ENCODE measurements around the gene PSMB7. TPM values are rescaled to one million over a fixed set of nuclear protein-coding genes. Genes with fewer than 3 reads are reported as not detected.

The PSMB7 gene
- total RNA-seq, 5 donors from 2014 or later (not counting 1 experiment from before 2014, with no cell fraction given): 62.6 to 75.8 (median 68.6) TPM

DNA sequence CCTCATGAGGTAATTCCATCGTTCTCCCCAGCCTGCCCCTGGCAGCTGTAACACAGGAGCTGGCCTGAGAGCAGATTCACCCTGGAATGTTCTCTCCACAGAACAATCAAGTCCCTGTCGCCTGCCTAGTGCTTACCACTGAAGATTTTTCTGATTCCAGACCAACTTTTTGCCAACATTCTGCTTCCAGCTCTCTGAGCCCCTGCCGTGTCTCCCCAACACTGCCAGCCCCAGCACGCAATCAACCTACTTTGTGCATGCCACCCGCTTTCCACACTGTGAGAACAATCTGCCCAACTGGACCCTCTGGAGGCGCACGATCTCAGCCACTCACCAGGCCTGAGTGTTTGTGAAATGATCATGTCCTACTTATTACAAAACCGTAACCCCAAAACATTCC, 62.6 kb downstream of the PSMB7 start:
- Mint-ChIP-seq H3K27me3 (no peaks in the 10 kb centered on the region), H3K36me3 (peaks cover 44% of the 10 kb centered on the region), H3K4me1 (peaks cover 8 to 11% (median 9%) of the 10 kb centered on the region in 3 donors), H3K27ac (no peak overlapping the region), H3K9me3 (no peaks in the 10 kb centered on the region), H3K4me3 (no peak overlapping the region)
- H3K9me3 ChIP-seq: no peaks in the 10 kb centered on the region
- peaks cover 6 to 81% of the 10 kb centered on the region in 2 donors for H3K36me3 ChIP-seq (ENCODE audit: control insufficient read depth in 2 of 2, extremely low read depth in 1 of 2, insufficient read depth in 1 of 2, low read length in 1 of 2)
- H3K27ac ChIP-seq (ENCODE audit: low read length): no peak overlapping the region
- no peak overlapping the region for H3K4me3 ChIP-seq (ENCODE audit: control insufficient read depth in 1 of 2, extremely low read depth in 1 of 2, low read length in 1 of 2)
- H3K27me3 ChIP-seq (replicated peaks in 1 of 2; ENCODE audit: control insufficient read depth in 2 of 2, extremely low read depth in 1 of 2, insufficient read depth in 2 of 2, low read length in 1 of 2): no peaks in the 10 kb centered on the region
- peaks cover 0 to 5% of the 10 kb centered on the region in 2 experiments for H3K4me1 ChIP-seq (ENCODE audit: control insufficient read depth in 1 of 2, extremely low read depth in 1 of 2, insufficient read depth in 2 of 2, low read length in 2 of 2)
- ATAC-seq (replicated peaks in 1 of 4): no peak
- ChIA-PET POLR2A (no interaction called here), CTCF (no interaction called here)
- 98% methylated on average over 6 of the region's 8 CpGs for WGBS (ENCODE audit: insufficient coverage)
- DNase-seq: no peak

- Mint-ChIP-seq H3K4me1 (peaks cover under 1 to 4% (median 2%) of the 10 kb centered on the region in 3 donors), H3K4me3 (no peak overlapping the region), H3K36me3 (peaks cover 37% of the 10 kb centered on the region), H3K27ac (no peak overlapping the region), H3K9me3 (no peaks in the 10 kb centered on the region), H3K27me3 (no peaks in the 10 kb centered on the region)
- CTCF ChIA-PET: no interaction called here
- Histone ChIP-seq H3K27ac (ENCODE audit: low read length) (no peak overlapping the region), H3K27me3 (replicated peaks in 1 of 2; ENCODE audit: control insufficient read depth in 2 of 2, extremely low read depth in 1 of 2, insufficient read depth in 2 of 2, low read length in 1 of 2) (no peaks in the 10 kb centered on the region), H3K4me3 (ENCODE audit: control insufficient read depth in 1 of 2, extremely low read depth in 1 of 2, low read length in 1 of 2) (no peak overlapping the region), H3K36me3 (ENCODE audit: control insufficient read depth in 2 of 2, extremely low read depth in 1 of 2, insufficient read depth in 1 of 2, low read length in 1 of 2) (peaks cover 6 to 83% of the 10 kb centered on the region in 2 donors), H3K9me3 (no peaks in the 10 kb centered on the region), H3K4me1 (ENCODE audit: control insufficient read depth in 1 of 2, extremely low read depth in 1 of 2, insufficient read depth in 2 of 2, low read length in 2 of 2) (no peaks in the 10 kb centered on the region)
- no peak for ATAC-seq (replicated peaks in 1 of 4)
- POLR2A ChIA-PET: no interaction called here
- no peak for DNase-seq
- 98% methylated on average over 4 of the region's 15 CpGs for WGBS (ENCODE audit: insufficient coverage)
Observed at GRCh38 chr9:124351672-124352468, 63.4 kb downstream of the PSMB7 start.

- peaks cover 9 to 75% of the 10 kb centered on the region in 2 donors for H3K36me3 ChIP-seq (ENCODE audit: control insufficient read depth in 2 of 2, extremely low read depth in 1 of 2, insufficient read depth in 1 of 2, low read length in 1 of 2)
Observed at GRCh38 chr9:124350494-124351263, 64.6 kb downstream of the PSMB7 start.

DNA sequence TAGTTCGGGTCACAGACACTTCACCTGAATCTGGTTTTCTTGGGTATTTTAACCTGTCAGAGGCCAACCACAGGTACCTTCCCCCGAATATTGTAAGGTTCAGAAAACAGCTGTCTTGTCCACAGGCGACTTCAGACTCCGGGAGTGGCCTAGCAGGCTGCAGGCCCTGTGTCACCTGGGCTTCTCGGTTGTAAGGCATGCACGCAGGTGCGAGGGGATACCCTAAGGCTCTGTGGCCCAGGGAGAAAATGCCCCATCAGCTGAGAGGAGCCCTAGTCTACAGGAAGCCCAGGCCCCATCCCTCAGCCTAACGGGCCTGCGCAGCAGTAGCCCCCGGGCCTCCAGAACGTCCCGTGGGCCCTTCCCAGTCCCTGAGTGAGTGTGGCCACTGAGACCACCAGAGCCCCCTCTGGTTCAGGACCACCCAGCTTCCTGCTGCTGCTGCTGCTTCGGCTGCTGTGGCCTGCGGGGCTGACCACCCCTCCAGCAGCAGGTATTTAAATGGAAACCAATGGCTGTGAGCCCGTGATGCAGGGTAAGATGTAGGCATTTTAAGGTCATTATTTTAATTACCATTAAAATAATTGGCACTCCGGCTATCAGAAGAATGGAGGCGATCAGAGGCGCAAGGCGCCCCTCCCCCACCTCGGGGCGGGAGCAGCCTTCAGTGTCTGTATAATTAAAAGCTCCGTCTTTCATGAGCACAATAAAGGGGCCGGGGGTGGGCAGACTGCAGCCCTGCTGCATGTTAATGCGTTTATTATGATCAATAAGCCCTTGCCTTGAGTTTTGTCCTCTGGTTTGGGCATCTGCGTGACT, 65.4 kb downstream of the PSMB7 start:
- ATAC-seq (replicated peaks in 1 of 4): no peak
- no peaks in the 10 kb centered on the region for H3K9me3 Mint-ChIP-seq
- peaks cover 9 to 70% of the 10 kb centered on the region in 2 donors for H3K36me3 ChIP-seq (ENCODE audit: control insufficient read depth in 2 of 2, extremely low read depth in 1 of 2, insufficient read depth in 1 of 2, low read length in 1 of 2)
- no peaks in the 10 kb centered on the region for H3K4me1 ChIP-seq (ENCODE audit: control insufficient read depth in 1 of 2, extremely low read depth in 1 of 2, insufficient read depth in 2 of 2, low read length in 2 of 2)
- H3K4me1 Mint-ChIP-seq: no peaks in the 10 kb centered on the region
- H3K4me3 Mint-ChIP-seq: no peak overlapping the region
- H3K27me3 Mint-ChIP-seq: no peaks in the 10 kb centered on the region
- H3K27me3 ChIP-seq (replicated peaks in 1 of 2; ENCODE audit: control insufficient read depth in 2 of 2, extremely low read depth in 1 of 2, insufficient read depth in 2 of 2, low read length in 1 of 2): no peaks in the 10 kb centered on the region
- POLR2A ChIA-PET: no interaction called here
- H3K4me3 ChIP-seq (ENCODE audit: control insufficient read depth in 1 of 2, extremely low read depth in 1 of 2, low read length in 1 of 2): no peak overlapping the region
- no peak overlapping the region for H3K27ac ChIP-seq (ENCODE audit: low read length)
- 97% methylated on average over 13 of the region's 25 CpGs for WGBS (ENCODE audit: insufficient coverage)
- peaks cover 31% of the 10 kb centered on the region for H3K36me3 Mint-ChIP-seq
- CTCF ChIA-PET: no interaction called here
- H3K9me3 ChIP-seq: no peaks in the 10 kb centered on the region
- peak in 1 of 35 experiments; percentile 2 for DNase-seq
- H3K27ac Mint-ChIP-seq: no peak overlapping the region

More at GRCh38 chr9:124350494-124351263, 64.6 kb downstream of the PSMB7 start:
- Histone ChIP-seq H3K27me3 (replicated peaks in 1 of 2; ENCODE audit: control insufficient read depth in 2 of 2, extremely low read depth in 1 of 2, insufficient read depth in 2 of 2, low read length in 1 of 2) (no peaks in the 10 kb centered on the region), H3K4me3 (ENCODE audit: control insufficient read depth in 1 of 2, extremely low read depth in 1 of 2, low read length in 1 of 2) (no peak overlapping the region), H3K27ac (ENCODE audit: low read length) (no peak overlapping the region), H3K9me3 (no peaks in the 10 kb centered on the region), H3K4me1 (ENCODE audit: control insufficient read depth in 1 of 2, extremely low read depth in 1 of 2, insufficient read depth in 2 of 2, low read length in 2 of 2) (no peaks in the 10 kb centered on the region)
- POLR2A ChIA-PET: no interaction called here
- CTCF ChIA-PET: no interaction called here
- 95% methylated on average over 15 of the region's 16 CpGs for WGBS (ENCODE audit: insufficient coverage)
- Mint-ChIP-seq H3K9me3 (no peaks in the 10 kb centered on the region), H3K27ac (no peak overlapping the region), H3K4me3 (no peak overlapping the region), H3K27me3 (no peaks in the 10 kb centered on the region), H3K36me3 (peaks cover 31% of the 10 kb centered on the region), H3K4me1 (no peaks in the 10 kb centered on the region)
- ATAC-seq (replicated peaks in 1 of 4) (no peak), DNase-seq (peak in 1 of 35 experiments; percentile 0)

DNA sequence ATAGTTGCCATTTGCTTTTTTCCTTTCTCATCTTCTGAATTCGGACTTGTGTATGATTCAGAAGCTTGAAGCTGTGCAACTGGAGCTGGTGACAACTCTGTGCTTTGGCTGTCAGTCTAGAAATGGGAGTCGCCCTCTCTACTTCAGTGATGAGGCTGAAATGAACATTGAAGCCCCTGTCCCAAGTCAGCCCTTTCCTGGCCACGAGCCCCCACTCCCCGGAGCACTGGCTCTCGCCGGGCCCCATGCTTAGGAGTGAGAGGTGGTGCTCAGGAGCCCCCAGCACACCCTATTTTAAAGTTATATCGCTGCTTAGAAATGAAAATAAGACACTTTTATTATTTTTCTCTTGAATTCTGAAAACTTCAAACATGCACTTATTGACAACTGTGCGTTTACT, 66.0 kb downstream of the PSMB7 start:
- Mint-ChIP-seq H3K27me3 (no peaks in the 10 kb centered on the region), H3K4me1 (no peaks in the 10 kb centered on the region), H3K27ac (no peak overlapping the region), H3K9me3 (no peaks in the 10 kb centered on the region), H3K4me3 (no peak overlapping the region), H3K36me3 (peaks cover 27% of the 10 kb centered on the region)
- Histone ChIP-seq H3K4me1 (ENCODE audit: control insufficient read depth in 1 of 2, extremely low read depth in 1 of 2, insufficient read depth in 2 of 2, low read length in 2 of 2) (no peaks in the 10 kb centered on the region), H3K27me3 (replicated peaks in 1 of 2; ENCODE audit: control insufficient read depth in 2 of 2, extremely low read depth in 1 of 2, insufficient read depth in 2 of 2, low read length in 1 of 2) (no peaks in the 10 kb centered on the region), H3K27ac (ENCODE audit: low read length) (no peak overlapping the region), H3K36me3 (ENCODE audit: control insufficient read depth in 2 of 2, extremely low read depth in 1 of 2, insufficient read depth in 1 of 2, low read length in 1 of 2) (peaks cover 9 to 71% of the 10 kb centered on the region in 2 donors), H3K4me3 (ENCODE audit: control insufficient read depth in 1 of 2, extremely low read depth in 1 of 2, low read length in 1 of 2) (no peak overlapping the region), H3K9me3 (no peaks in the 10 kb centered on the region)
- 98% methylated on average over 4 of the region's 8 CpGs for WGBS (ENCODE audit: insufficient coverage)
- ChIA-PET CTCF (no interaction called here), POLR2A (no interaction called here)
- DNase-seq (peak in 1 of 35 experiments; percentile 0), ATAC-seq (replicated peaks in 1 of 4) (no peak)

DNA sequence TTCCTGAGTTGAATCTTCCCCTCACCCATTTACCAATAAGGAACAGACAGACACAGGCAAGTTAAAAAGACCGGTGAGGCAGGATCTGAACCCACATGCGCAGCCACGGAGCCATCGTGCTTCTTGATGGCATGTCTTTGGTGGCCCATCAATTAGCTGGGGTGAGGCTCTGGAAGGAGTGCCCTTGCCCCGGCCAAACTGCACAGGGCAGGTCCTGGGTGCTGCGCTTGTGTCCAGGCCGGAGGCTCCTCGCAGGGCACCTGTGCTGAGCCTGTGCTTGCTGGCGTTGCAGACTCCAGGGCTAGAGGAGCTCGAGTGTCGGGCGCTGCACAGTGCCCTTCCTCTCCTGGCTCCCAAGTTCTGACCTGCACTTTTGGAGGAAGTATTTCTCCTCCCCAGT, 66.4 kb downstream of the PSMB7 start:
- no peaks in the 10 kb centered on the region for H3K4me1 ChIP-seq (ENCODE audit: control insufficient read depth in 1 of 2, extremely low read depth in 1 of 2, insufficient read depth in 2 of 2, low read length in 2 of 2)
- Mint-ChIP-seq H3K9me3 (no peaks in the 10 kb centered on the region), H3K27me3 (no peaks in the 10 kb centered on the region), H3K27ac (no peak overlapping the region), H3K36me3 (peaks cover 24% of the 10 kb centered on the region), H3K4me1 (no peaks in the 10 kb centered on the region), H3K4me3 (no peak overlapping the region)
- no peak overlapping the region for H3K27ac ChIP-seq (ENCODE audit: low read length)
- H3K36me3 ChIP-seq (ENCODE audit: control insufficient read depth in 2 of 2, extremely low read depth in 1 of 2, insufficient read depth in 1 of 2, low read length in 1 of 2): peaks cover 9 to 69% of the 10 kb centered on the region in 2 donors
- DNase-seq: peak in 1 of 35 experiments; percentile 2
- WGBS (ENCODE audit: insufficient coverage): 99% methylated on average over 9 of the region's 12 CpGs
- CTCF ChIA-PET: no interaction called here
- POLR2A ChIA-PET: no interaction called here
- H3K9me3 ChIP-seq: no peaks in the 10 kb centered on the region
- ATAC-seq (replicated peaks in 1 of 4): no peak
- no peak overlapping the region for H3K4me3 ChIP-seq (ENCODE audit: control insufficient read depth in 1 of 2, extremely low read depth in 1 of 2, low read length in 1 of 2)
- no peaks in the 10 kb centered on the region for H3K27me3 ChIP-seq (replicated peaks in 1 of 2; ENCODE audit: control insufficient read depth in 2 of 2, extremely low read depth in 1 of 2, insufficient read depth in 2 of 2, low read length in 1 of 2)

Data from T-cell (primary cell).